Measurements from ENCODE around the gene PRDM8.
A peak's percentile ranks its signal among the peaks of the same experiment; 100 is the strongest.

PRDM8 gene

GRCh38 chr4:80188801-80189458 is 8.4 kb upstream of the PRDM8 start:
- Histone ChIP-seq H3K4ac (ENCODE audit: low read depth, low read length) (no peak overlapping the region), H3K4me2 (ENCODE audit: low read length) (no peak overlapping the region), H3K27ac (ENCODE audit: low read depth, low read length) (no peak overlapping the region), H4K8ac (ENCODE audit: low read depth, low read length) (no peak overlapping the region), H3K27me3 (ENCODE audit: insufficient read depth, low read length, poor library complexity) (peaks cover 87% of the 10 kb centered on the region), H3K79me1 (ENCODE audit: low read length) (no peaks in the 10 kb centered on the region), H3K56ac (ENCODE audit: low read length) (no peak overlapping the region), H3K4me3 (ENCODE audit: low read length) (no peak overlapping the region), H2AK5ac (ENCODE audit: low read length) (no peak overlapping the region), H4K5ac (ENCODE audit: low read length) (no peak overlapping the region), H2BK120ac (ENCODE audit: low read depth, low read length) (no peak overlapping the region), H3K18ac (ENCODE audit: low read length) (no peak overlapping the region), H3K9ac (ENCODE audit: low read length) (no peak overlapping the region), H2BK5ac (ENCODE audit: low read length) (no peak overlapping the region), H2BK15ac (replicated peaks; ENCODE audit: low read depth) (no peak overlapping the region), H3K4me1 (ENCODE audit: control insufficient read depth, low read depth, low read length) (peaks cover 3% of the 10 kb centered on the region), H3K36me3 (ENCODE audit: control insufficient read depth, insufficient read depth, low read length) (no peaks in the 10 kb centered on the region), H3K79me2 (ENCODE audit: control insufficient read depth, insufficient read depth, low read length) (no peaks in the 10 kb centered on the region), H3K23ac (ENCODE audit: low read length) (no peak overlapping the region)
- DNase-seq, result peak; percentile 15
- no CpG with 5 or more reads among the region's 43 CpGs for WGBS (ENCODE audit: extremely low coverage, insufficient coverage, low lambda C conversion rate)

GRCh38 chr4:80189581-80189955 is 7.7 kb upstream of the PRDM8 start:
- H3K4me1 ChIP-seq (ENCODE audit: control insufficient read depth, low read depth, low read length), result peaks cover 3% of the 10 kb centered on the region
- H3K4ac ChIP-seq (ENCODE audit: low read depth, low read length), result no peak overlapping the region
- no CpG with 5 or more reads among the region's 3 CpGs for WGBS (ENCODE audit: extremely low coverage, insufficient coverage, low lambda C conversion rate)
- H2AK5ac ChIP-seq (ENCODE audit: low read length), result no peak overlapping the region
- H3K23ac ChIP-seq (ENCODE audit: low read length), result no peak overlapping the region
- H3K56ac ChIP-seq (ENCODE audit: low read length), result no peak overlapping the region
- no peak overlapping the region for H3K4me2 ChIP-seq (ENCODE audit: low read length)
- no peak overlapping the region for H2BK15ac ChIP-seq (replicated peaks; ENCODE audit: low read depth)
- DNase-seq, result no peak
- peaks cover 86% of the 10 kb centered on the region for H3K27me3 ChIP-seq (ENCODE audit: insufficient read depth, low read length, poor library complexity)
- H2BK5ac ChIP-seq (ENCODE audit: low read length), result no peak overlapping the region
- H4K5ac ChIP-seq (ENCODE audit: low read length), result no peak overlapping the region
- no peak overlapping the region for H3K4me3 ChIP-seq (ENCODE audit: low read length)
- H3K9ac ChIP-seq (ENCODE audit: low read length), result no peak overlapping the region
- no peaks in the 10 kb centered on the region for H3K79me1 ChIP-seq (ENCODE audit: low read length)
- no peaks in the 10 kb centered on the region for H3K36me3 ChIP-seq (ENCODE audit: control insufficient read depth, insufficient read depth, low read length)
- H3K79me2 ChIP-seq (ENCODE audit: control insufficient read depth, insufficient read depth, low read length), result no peaks in the 10 kb centered on the region
- H3K27ac ChIP-seq (ENCODE audit: low read depth, low read length), result no peak overlapping the region
- no peak overlapping the region for H4K8ac ChIP-seq (ENCODE audit: low read depth, low read length)
- H2BK120ac ChIP-seq (ENCODE audit: low read depth, low read length), result no peak overlapping the region
- no peak overlapping the region for H3K18ac ChIP-seq (ENCODE audit: low read length)

DNA sequence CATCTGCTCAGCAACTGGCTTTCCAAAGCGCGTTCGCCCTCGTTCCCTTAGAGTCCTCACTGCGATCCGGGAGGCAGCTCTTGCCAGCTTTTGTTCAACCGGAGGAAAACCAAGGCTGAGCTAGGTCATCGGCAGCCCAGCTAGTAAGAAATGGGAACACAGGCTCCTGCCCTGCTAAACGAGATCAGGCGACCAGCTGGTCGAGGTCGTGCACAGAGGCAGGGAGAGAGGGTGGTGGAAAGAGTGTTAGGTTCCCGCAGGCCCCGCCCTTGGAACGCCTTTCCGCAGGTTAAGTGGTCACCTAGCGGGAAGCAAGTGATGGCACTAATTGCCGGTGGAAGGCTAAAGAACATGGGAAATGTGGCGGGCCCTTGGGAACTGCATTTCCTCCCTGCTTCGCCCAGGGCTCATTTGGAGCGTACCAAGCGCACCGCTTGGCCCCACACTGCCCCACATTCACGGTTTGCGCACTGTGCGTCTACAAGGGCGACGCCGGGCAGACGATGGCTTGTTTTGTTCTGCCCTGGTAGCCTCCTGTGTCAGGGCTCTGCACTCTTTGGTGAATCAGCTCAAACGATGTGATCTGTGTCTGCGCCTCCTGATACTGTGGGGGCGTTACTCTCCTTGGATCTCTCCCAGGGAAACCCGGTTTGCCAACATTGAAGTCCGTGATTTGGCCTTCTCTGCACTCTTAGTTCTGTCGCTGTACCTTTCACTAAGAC is 7.2 kb upstream of the PRDM8 start:
- Histone ChIP-seq H3K27ac (ENCODE audit: low read depth, low read length) (no peak overlapping the region), H2BK120ac (ENCODE audit: low read depth, low read length) (no peak overlapping the region), H3K79me1 (ENCODE audit: low read length) (no peaks in the 10 kb centered on the region), H2AK5ac (ENCODE audit: low read length) (no peak overlapping the region), H4K5ac (ENCODE audit: low read length) (no peak overlapping the region), H3K27me3 (ENCODE audit: insufficient read depth, low read length, poor library complexity) (peaks cover 81% of the 10 kb centered on the region), H3K4me2 (ENCODE audit: low read length) (peak overlapping the region; percentile 21), H3K23ac (ENCODE audit: low read length) (no peak overlapping the region), H2BK15ac (replicated peaks; ENCODE audit: low read depth) (no peak overlapping the region), H4K8ac (ENCODE audit: low read depth, low read length) (no peak overlapping the region), H3K4me1 (ENCODE audit: control insufficient read depth, low read depth, low read length) (peaks cover 3% of the 10 kb centered on the region), H3K79me2 (ENCODE audit: control insufficient read depth, insufficient read depth, low read length) (no peaks in the 10 kb centered on the region), H3K9ac (ENCODE audit: low read length) (no peak overlapping the region), H3K4ac (ENCODE audit: low read depth, low read length) (no peak overlapping the region), H3K36me3 (ENCODE audit: control insufficient read depth, insufficient read depth, low read length) (no peaks in the 10 kb centered on the region), H3K18ac (ENCODE audit: low read length) (no peak overlapping the region), H3K4me3 (ENCODE audit: low read length) (no peak overlapping the region), H3K56ac (ENCODE audit: low read length) (no peak overlapping the region), H2BK5ac (ENCODE audit: low read length) (no peak overlapping the region)
- peak; percentile 61 for DNase-seq
- WGBS (ENCODE audit: extremely low coverage, insufficient coverage, low lambda C conversion rate), result no CpG with 5 or more reads among the region's 36 CpGs

DNA sequence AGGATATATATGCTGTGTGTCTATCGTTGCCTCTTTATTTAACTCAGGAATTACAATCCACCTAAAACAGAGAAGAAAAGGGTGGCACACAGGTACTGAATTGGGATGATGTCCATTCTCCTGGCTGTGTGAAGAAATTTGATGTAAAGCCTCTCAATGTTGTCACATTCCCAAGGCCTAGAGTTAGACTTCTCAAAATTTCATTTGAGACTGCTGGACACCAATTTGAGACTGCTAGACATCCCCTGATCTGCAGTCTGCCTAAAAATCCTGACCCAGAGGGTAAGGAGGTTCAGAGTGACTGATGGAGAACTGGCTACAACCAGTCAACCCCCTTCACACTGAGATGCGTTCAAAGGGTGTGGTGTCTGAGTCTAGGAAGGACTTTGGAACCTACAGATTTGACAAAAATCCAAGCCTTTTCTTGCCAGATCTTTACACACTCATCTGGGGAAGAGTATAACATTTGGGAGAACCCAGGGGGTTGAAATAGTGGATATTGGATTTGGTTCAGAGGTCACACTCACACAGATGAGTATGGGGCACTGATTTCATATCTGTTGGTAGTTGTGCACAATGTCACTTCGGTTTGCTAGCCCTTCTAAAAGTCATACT is 4.9 kb upstream of the PRDM8 start:
- Histone ChIP-seq H3K27me3 (ENCODE audit: insufficient read depth, low read length, poor library complexity) (peaks cover 77% of the 10 kb centered on the region), H3K9ac (ENCODE audit: low read length) (no peak overlapping the region)
- WGBS (ENCODE audit: extremely low coverage, insufficient coverage, low lambda C conversion rate), result no CpG with 5 or more reads among the region's 3 CpGs

GRCh38 chr4:80192937-80193336 is 4.4 kb upstream of the PRDM8 start:
- no peak overlapping the region for H4K5ac ChIP-seq (ENCODE audit: low read length)
- H3K4ac ChIP-seq (ENCODE audit: low read depth, low read length), result no peak overlapping the region
- H2BK15ac ChIP-seq (replicated peaks; ENCODE audit: low read depth), result no peak overlapping the region
- no peak overlapping the region for H3K4me3 ChIP-seq (ENCODE audit: low read length)
- H3K27me3 ChIP-seq (ENCODE audit: insufficient read depth, low read length, poor library complexity), result peaks cover 75% of the 10 kb centered on the region
- no peak overlapping the region for H2BK5ac ChIP-seq (ENCODE audit: low read length)
- H4K8ac ChIP-seq (ENCODE audit: low read depth, low read length), result no peak overlapping the region
- no CpG with 5 or more reads among the region's 2 CpGs for whole genome bisulfite sequencing (ENCODE audit: extremely low coverage, insufficient coverage, low lambda C conversion rate)
- no peak overlapping the region for H3K9ac ChIP-seq (ENCODE audit: low read length)
- no peak overlapping the region for H3K23ac ChIP-seq (ENCODE audit: low read length)
- no peaks in the 10 kb centered on the region for H3K79me1 ChIP-seq (ENCODE audit: low read length)
- H3K4me1 ChIP-seq (ENCODE audit: control insufficient read depth, low read depth, low read length), result peaks cover 10% of the 10 kb centered on the region
- no peak overlapping the region for H2AK5ac ChIP-seq (ENCODE audit: low read length)
- DNase-seq, result no peak
- no peak overlapping the region for H3K4me2 ChIP-seq (ENCODE audit: low read length)
- no peak overlapping the region for H2BK120ac ChIP-seq (ENCODE audit: low read depth, low read length)
- H3K27ac ChIP-seq (ENCODE audit: low read depth, low read length), result no peak overlapping the region
- no peaks in the 10 kb centered on the region for H3K79me2 ChIP-seq (ENCODE audit: control insufficient read depth, insufficient read depth, low read length)
- no peak overlapping the region for H3K18ac ChIP-seq (ENCODE audit: low read length)
- H3K36me3 ChIP-seq (ENCODE audit: control insufficient read depth, insufficient read depth, low read length), result no peaks in the 10 kb centered on the region
- H3K56ac ChIP-seq (ENCODE audit: low read length), result no peak overlapping the region

More for the DNA sequence above, 4.9 kb upstream of the PRDM8 start:
- no peak overlapping the region for H2BK120ac ChIP-seq (ENCODE audit: low read depth, low read length)
- no peak overlapping the region for H4K8ac ChIP-seq (ENCODE audit: low read depth, low read length)
- H3K27ac ChIP-seq (ENCODE audit: low read depth, low read length), result no peak overlapping the region
- H2BK15ac ChIP-seq (replicated peaks; ENCODE audit: low read depth), result no peak overlapping the region
- no peak overlapping the region for H2AK5ac ChIP-seq (ENCODE audit: low read length)
- H3K4me2 ChIP-seq (ENCODE audit: low read length), result no peak overlapping the region
- H3K56ac ChIP-seq (ENCODE audit: low read length), result no peak overlapping the region
- H3K23ac ChIP-seq (ENCODE audit: low read length), result no peak overlapping the region
- no peak overlapping the region for H3K4ac ChIP-seq (ENCODE audit: low read depth, low read length)
- DNase-seq, result no peak
- peaks cover 10% of the 10 kb centered on the region for H3K4me1 ChIP-seq (ENCODE audit: control insufficient read depth, low read depth, low read length)
- H3K18ac ChIP-seq (ENCODE audit: low read length), result no peak overlapping the region
- no peak overlapping the region for H4K5ac ChIP-seq (ENCODE audit: low read length)
- no peaks in the 10 kb centered on the region for H3K36me3 ChIP-seq (ENCODE audit: control insufficient read depth, insufficient read depth, low read length)
- no peaks in the 10 kb centered on the region for H3K79me1 ChIP-seq (ENCODE audit: low read length)
- no peak overlapping the region for H3K4me3 ChIP-seq (ENCODE audit: low read length)
- H2BK5ac ChIP-seq (ENCODE audit: low read length), result no peak overlapping the region
- no peaks in the 10 kb centered on the region for H3K79me2 ChIP-seq (ENCODE audit: control insufficient read depth, insufficient read depth, low read length)

All from mesendoderm (in vitro differentiated cells).